ENCODE measurements around the gene CD80.

DNA sequence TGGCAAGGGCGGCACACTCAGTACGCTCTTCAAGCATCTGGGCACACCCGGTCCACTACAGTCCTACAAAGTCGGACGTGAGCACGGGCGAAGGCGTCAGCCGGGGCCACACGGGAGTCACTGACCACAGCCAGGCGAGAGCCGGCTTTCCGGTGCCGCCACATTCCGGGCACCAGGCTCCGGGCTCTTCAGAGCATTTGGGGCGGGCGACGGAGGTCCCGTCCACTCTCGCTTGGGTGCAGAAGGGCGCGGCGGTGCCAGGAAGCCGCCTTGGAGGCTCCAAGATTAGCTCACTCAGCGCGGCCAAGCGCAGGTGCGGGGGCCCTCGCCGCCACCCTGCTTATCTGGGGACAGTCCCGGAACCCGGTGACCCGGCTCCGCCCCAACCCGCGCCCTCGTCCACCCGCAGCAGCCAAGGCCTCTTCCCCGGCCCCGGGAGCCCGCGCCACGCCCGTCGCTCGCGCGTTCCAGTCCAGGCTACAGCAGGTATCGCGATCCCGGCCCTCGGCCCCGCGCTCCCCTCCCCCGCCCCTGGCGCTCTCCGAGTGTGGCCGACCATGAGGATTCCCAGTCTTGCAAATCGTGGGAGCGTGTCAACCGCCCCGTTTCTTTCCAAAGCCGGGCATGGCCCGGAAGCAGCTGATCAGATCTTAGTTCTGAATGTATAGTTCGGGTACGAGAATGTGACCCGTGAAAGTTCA lies 20.1 kb upstream of the CD80 start, which contains the start of gene ADPRH:
- TF ChIP-seq, protein P1, sequence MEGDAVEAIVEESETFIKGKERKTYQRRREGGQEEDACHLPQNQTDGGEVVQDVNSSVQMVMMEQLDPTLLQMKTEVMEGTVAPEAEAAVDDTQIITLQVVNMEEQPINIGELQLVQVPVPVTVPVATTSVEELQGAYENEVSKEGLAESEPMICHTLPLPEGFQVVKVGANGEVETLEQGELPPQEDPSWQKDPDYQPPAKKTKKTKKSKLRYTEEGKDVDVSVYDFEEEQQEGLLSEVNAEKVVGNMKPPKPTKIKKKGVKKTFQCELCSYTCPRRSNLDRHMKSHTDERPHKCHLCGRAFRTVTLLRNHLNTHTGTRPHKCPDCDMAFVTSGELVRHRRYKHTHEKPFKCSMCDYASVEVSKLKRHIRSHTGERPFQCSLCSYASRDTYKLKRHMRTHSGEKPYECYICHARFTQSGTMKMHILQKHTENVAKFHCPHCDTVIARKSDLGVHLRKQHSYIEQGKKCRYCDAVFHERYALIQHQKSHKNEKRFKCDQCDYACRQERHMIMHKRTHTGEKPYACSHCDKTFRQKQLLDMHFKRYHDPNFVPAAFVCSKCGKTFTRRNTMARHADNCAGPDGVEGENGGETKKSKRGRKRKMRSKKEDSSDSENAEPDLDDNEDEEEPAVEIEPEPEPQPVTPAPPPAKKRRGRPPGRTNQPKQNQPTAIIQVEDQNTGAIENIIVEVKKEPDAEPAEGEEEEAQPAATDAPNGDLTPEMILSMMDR (IDR thresholded peaks at IDR 0.05; ENCODE audit: low read depth, low read length) = no peak
- no peak for TF ChIP-seq EZH2phosphoT487 (IDR thresholded peaks at IDR 0.05; ENCODE audit: low read depth)

Data from OCI-LY3 (cell line).